Liver (tissue), 9 donors: ENCODE data around the gene TTBK1. TPM values are rescaled to one million over a fixed set of nuclear protein-coding genes. Genes with fewer than 3 reads are reported as not detected.
A peak's percentile ranks its signal among the peaks of the same experiment; 100 is the strongest.

Source experiments
- DNase-seq: peaks from one replicate; pipeline ENCODE4 v3.0.0-alpha.2; 2017; ENCODE audit warnings: low spot score
- H3K27ac ChIP-seq, 2 donors: one replicate each; pipeline ENCODE4 v1.7.0; 2013; ENCODE audit warnings: inconsistent platforms in 2 of 2, low read length in 2 of 2, control low read depth in 1 of 2, low read depth in 1 of 2, mild to moderate bottlenecking in 1 of 2
- H3K27me3 ChIP-seq, 4 donors: one replicate each; pipeline versions ENCODE4 v1.6.1 to v1.7.0; 2013; ENCODE audit warnings: low read length in 3 of 4, inconsistent platforms in 1 of 4, mild to moderate bottlenecking in 1 of 4, moderate library complexity in 1 of 4; ENCODE audit not compliant: control insufficient read depth in 4 of 4, insufficient read depth in 4 of 4
- H3K36me3 ChIP-seq, 4 donors: one replicate each; pipeline versions ENCODE4 v1.6.1 to v1.7.0; 2013; ENCODE audit warnings: low read length in 3 of 4, mild to moderate bottlenecking in 3 of 4, low read depth in 1 of 4, moderate library complexity in 1 of 4; ENCODE audit not compliant: control insufficient read depth in 4 of 4, insufficient read depth in 3 of 4
- H3K4me1 ChIP-seq, 4 donors: one replicate each; pipeline versions ENCODE4 v1.6.1 to v1.7.0; 2013; ENCODE audit warnings: low read length in 3 of 4, mild to moderate bottlenecking in 3 of 4, moderate library complexity in 1 of 4; ENCODE audit not compliant: control insufficient read depth in 4 of 4, insufficient read depth in 4 of 4
- H3K4me3 ChIP-seq, 3 donors: one replicate each; pipeline versions ENCODE4 v1.6.1 to v1.7.0; 2013; ENCODE audit warnings: low read length in 3 of 3, control low read depth in 1 of 3, low read depth in 1 of 3, mild to moderate bottlenecking in 1 of 3
- H3K9ac ChIP-seq, 2 donors: one replicate each; pipeline ENCODE4 v1.7.0; 2013; ENCODE audit warnings: low read length in 2 of 2, mild to moderate bottlenecking in 2 of 2, moderate library complexity in 2 of 2, control low read depth in 1 of 2, low read depth in 1 of 2
- H3K9me3 ChIP-seq, 4 donors: one replicate each; pipeline versions ENCODE4 v1.6.1 to v1.7.0; 2013; ENCODE audit warnings: low read length in 3 of 4; ENCODE audit not compliant: control insufficient read depth in 4 of 4
- EGR1 ChIP-seq, 2 donors: IDR thresholded peaks; 2 replicates each; pipeline ENCODE4 v1.6.1; 2016 to 2018; ENCODE audit warnings: antibody characterized with exemption in 2 of 2, low read depth in 2 of 2
- FOXA1 ChIP-seq: IDR thresholded peaks from 2 replicates; pipeline ENCODE4 v1.6.1; 2016; ENCODE audit warnings: antibody characterized with exemption
- FOXA2 ChIP-seq: IDR thresholded peaks from 2 replicates; pipeline ENCODE4 v1.6.1; 2016; ENCODE audit warnings: antibody characterized with exemption
- GABPA ChIP-seq, 2 donors: IDR thresholded peaks in 1 of 2; conservative IDR thresholded peaks in 1 of 2; 2 replicates each; pipeline ENCODE4 v1.6.1; 2016; ENCODE audit warnings: antibody characterized with exemption in 2 of 2, mild to moderate bottlenecking in 1 of 2, moderate library complexity in 1 of 2
- HNF4A ChIP-seq, 2 donors: conservative IDR thresholded peaks; 2 replicates each; pipeline ENCODE4 v1.6.1; 2016; ENCODE audit warnings: antibody characterized with exemption in 2 of 2, mild to moderate bottlenecking in 2 of 2
- HNF4G ChIP-seq: IDR thresholded peaks from 2 replicates; pipeline ENCODE4 v1.6.1; 2016; ENCODE audit warnings: antibody characterized with exemption
- JUND ChIP-seq, 2 donors: IDR thresholded peaks; 2 replicates each; pipeline ENCODE4 v1.6.1; 2016; ENCODE audit warnings: antibody characterized with exemption in 2 of 2
- NR2F2 ChIP-seq: IDR thresholded peaks from 2 replicates; pipeline ENCODE4 v1.6.1; 2016; ENCODE audit warnings: antibody characterized with exemption
- RAD21 ChIP-seq, 2 donors: IDR thresholded peaks; 2 replicates each; pipeline ENCODE4 v1.6.1; 2016; ENCODE audit warnings: antibody characterized with exemption in 2 of 2, mild to moderate bottlenecking in 2 of 2
- RXRA ChIP-seq, 2 donors: IDR thresholded peaks; 2 replicates each; pipeline ENCODE4 v1.6.1; 2017 to 2018; ENCODE audit warnings: antibody characterized with exemption in 2 of 2, mild to moderate bottlenecking in 1 of 2
- SP1 ChIP-seq: IDR thresholded peaks from 2 replicates; pipeline ENCODE4 v1.6.1; 2018; ENCODE audit warnings: antibody characterized with exemption, mild to moderate bottlenecking
- TAF1 ChIP-seq: conservative IDR thresholded peaks from 2 replicates; pipeline ENCODE4 v1.6.1; 2016; ENCODE audit warnings: antibody characterized with exemption, mild to moderate bottlenecking
- YY1 ChIP-seq: IDR thresholded peaks from 2 replicates; pipeline ENCODE4 v1.6.1; 2016; ENCODE audit warnings: antibody characterized with exemption, mild to moderate bottlenecking
- WGBS: extraction: QIAGEN DNeasy Blood & Tissue Kit; methylation state at CpG from one replicate; pipeline ENCODE4 v1.1.7; 2013; 5-methylcytosine and 5-hydroxymethylcytosine counted together
- polyA plus RNA-seq, 2 donors: library from polyadenylated mRNA; stranded (reverse) in 1 of 2; unstranded in 1 of 2; fragments of 200-250 nt in 1 of 2; fragments of >200 nt in 1 of 2; fragmentation: Nextera tagmentation in 1 of 2; extraction: Ambion mirVana in 1 of 2; gene quantifications; one replicate each; pipeline versions ENCODE4 v1.2.1 to v1.2.3, GENCODE V29; 2013 to 2015
- total RNA-seq, 2 donors: library from RNA; depleted of rRNA; stranded (reverse); fragments of >200 nt; gene quantifications; one replicate each; pipeline ENCODE4 v1.2.3, GENCODE V29; 2014
- TF ChIP-seq, protein P1 (sequence below): IDR thresholded peaks from 2 replicates; pipeline ENCODE4 v1.6.1; 2016; ENCODE audit warnings: antibody characterized with exemption, mild to moderate bottlenecking
- TF ChIP-seq, protein P2 (sequence below): IDR thresholded peaks from 2 replicates; pipeline ENCODE4 v1.6.1; 2016; ENCODE audit warnings: antibody characterized with exemption
- TF ChIP-seq, protein P3 (sequence below): IDR thresholded peaks from 2 replicates; pipeline ENCODE4 v1.6.1; 2016; ENCODE audit warnings: antibody characterized with exemption
- TF ChIP-seq, protein P4 (sequence below): IDR thresholded peaks from 2 replicates; pipeline ENCODE4 v1.6.1; 2016; ENCODE audit warnings: antibody characterized with exemption
- donor health status: healthy.
- donor health status: healthy.
- donor health status: healthy.
- donor health status: healthy.
- donor health status: healthy.

TTBK1 gene
- total and polyA plus RNA-seq, 4 donors = 0.14 to 1.2 (median 0.44) TPM

DNA sequence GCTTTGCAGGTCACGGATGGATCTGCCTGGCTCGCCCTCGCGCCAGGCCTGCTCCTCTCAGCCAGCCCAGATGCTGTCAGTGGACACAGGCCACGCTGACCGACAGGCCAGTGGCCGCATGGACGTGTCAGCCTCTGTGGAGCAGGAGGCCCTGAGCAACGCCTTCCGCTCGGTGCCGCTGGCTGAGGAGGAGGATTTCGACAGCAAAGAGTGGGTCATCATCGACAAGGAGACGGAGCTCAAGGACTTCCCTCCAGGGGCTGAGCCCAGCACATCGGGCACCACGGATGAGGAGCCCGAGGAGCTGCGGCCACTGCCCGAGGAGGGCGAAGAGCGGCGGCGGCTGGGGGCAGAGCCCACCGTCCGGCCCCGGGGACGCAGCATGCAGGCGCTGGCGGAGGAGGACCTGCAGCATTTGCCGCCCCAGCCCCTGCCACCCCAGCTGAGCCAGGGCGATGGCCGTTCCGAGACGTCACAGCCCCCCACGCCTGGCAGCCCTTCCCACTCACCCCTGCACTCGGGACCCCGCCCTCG lies 19.6 kb downstream of the TTBK1 start:
- H3K4me3 ChIP-seq = no peak overlapping the region
- TF ChIP-seq TAF1 (no peak), HNF4G (no peak), GABPA (IDR thresholded peaks at IDR 0.05 in 1 of 2, conservative IDR thresholded peaks at IDR 0.05 in 1 of 2) (no peak), HNF4A (conservative IDR thresholded peaks at IDR 0.05) (no peak), FOXA2 (no peak), RXRA (IDR thresholded peaks at IDR 0.05) (no peak), YY1 (no peak), FOXA1 (no peak), EGR1 (IDR thresholded peaks at IDR 0.05; ENCODE audit: low read depth in 2 of 2) (no peak), JUND (IDR thresholded peaks at IDR 0.05) (no peak), NR2F2 (no peak), SP1 (no peak)
- TF ChIP-seq, protein P1, sequence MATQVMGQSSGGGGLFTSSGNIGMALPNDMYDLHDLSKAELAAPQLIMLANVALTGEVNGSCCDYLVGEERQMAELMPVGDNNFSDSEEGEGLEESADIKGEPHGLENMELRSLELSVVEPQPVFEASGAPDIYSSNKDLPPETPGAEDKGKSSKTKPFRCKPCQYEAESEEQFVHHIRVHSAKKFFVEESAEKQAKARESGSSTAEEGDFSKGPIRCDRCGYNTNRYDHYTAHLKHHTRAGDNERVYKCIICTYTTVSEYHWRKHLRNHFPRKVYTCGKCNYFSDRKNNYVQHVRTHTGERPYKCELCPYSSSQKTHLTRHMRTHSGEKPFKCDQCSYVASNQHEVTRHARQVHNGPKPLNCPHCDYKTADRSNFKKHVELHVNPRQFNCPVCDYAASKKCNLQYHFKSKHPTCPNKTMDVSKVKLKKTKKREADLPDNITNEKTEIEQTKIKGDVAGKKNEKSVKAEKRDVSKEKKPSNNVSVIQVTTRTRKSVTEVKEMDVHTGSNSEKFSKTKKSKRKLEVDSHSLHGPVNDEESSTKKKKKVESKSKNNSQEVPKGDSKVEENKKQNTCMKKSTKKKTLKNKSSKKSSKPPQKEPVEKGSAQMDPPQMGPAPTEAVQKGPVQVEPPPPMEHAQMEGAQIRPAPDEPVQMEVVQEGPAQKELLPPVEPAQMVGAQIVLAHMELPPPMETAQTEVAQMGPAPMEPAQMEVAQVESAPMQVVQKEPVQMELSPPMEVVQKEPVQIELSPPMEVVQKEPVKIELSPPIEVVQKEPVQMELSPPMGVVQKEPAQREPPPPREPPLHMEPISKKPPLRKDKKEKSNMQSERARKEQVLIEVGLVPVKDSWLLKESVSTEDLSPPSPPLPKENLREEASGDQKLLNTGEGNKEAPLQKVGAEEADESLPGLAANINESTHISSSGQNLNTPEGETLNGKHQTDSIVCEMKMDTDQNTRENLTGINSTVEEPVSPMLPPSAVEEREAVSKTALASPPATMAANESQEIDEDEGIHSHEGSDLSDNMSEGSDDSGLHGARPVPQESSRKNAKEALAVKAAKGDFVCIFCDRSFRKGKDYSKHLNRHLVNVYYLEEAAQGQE = no peak
- TF ChIP-seq, protein P2, sequence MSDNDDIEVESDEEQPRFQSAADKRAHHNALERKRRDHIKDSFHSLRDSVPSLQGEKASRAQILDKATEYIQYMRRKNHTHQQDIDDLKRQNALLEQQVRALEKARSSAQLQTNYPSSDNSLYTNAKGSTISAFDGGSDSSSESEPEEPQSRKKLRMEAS = no peak
- TF ChIP-seq, protein P3, sequence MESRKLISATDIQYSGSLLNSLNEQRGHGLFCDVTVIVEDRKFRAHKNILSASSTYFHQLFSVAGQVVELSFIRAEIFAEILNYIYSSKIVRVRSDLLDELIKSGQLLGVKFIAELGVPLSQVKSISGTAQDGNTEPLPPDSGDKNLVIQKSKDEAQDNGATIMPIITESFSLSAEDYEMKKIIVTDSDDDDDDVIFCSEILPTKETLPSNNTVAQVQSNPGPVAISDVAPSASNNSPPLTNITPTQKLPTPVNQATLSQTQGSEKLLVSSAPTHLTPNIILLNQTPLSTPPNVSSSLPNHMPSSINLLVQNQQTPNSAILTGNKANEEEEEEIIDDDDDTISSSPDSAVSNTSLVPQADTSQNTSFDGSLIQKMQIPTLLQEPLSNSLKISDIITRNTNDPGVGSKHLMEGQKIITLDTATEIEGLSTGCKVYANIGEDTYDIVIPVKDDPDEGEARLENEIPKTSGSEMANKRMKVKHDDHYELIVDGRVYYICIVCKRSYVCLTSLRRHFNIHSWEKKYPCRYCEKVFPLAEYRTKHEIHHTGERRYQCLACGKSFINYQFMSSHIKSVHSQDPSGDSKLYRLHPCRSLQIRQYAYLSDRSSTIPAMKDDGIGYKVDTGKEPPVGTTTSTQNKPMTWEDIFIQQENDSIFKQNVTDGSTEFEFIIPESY = no peak
- TF ChIP-seq, protein P4, sequence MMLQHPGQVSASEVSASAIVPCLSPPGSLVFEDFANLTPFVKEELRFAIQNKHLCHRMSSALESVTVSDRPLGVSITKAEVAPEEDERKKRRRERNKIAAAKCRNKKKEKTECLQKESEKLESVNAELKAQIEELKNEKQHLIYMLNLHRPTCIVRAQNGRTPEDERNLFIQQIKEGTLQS = no peak
- 88% methylated on average over 39 of the region's 39 CpGs for WGBS
- no peaks in the 10 kb centered on the region for H3K27me3 ChIP-seq
- no peak overlapping the region for H3K9ac ChIP-seq
- no peak overlapping the region for H3K27ac ChIP-seq
- H3K36me3 ChIP-seq = no peaks in the 10 kb centered on the region
- no peaks in the 10 kb centered on the region for H3K9me3 ChIP-seq
- peaks cover 6 to 39% (median 26%) of the 10 kb centered on the region in 4 donors for H3K4me1 ChIP-seq
- DNase-seq = no peak

DNA sequence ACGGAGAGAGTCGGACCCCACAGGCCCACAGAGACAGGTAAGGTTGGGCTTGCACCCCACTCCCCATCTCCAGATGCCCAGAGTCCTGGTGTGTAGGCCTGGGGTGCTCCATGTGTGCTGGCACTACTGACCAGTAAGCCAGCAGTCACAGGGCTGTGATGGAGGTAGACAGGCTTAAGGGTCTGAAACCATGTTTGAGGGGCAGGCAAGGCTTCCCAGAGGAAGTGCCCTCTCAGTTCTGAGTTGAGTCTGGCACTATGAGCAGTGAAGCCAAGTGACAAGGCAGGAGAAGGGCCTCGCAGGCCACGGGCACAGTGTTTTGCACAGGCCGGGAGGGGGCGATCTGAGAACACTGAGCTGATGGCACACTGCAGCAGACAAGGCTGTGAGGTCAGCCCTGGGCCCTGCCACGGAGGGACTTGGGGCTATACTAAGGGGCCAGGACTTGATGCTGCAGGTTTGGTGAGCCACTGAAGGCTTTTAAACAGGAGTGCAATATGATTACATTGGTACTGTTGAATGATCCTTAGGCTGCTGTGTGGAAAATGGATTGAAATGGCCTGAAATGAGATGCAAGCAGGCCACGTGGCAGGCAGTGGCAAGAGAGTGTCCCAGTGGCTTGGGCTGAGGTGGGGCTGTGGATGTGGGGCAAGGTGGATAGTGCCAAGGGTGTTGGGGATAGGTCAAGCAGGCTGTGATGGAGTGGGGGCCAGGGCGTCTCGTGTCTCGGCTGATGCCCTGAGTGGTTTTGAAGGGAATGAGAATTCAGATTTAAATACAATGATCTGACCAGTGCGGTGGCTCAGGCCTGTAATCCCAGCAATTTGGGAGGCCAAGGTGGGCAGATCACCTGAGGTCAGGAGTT lies 20.3 kb downstream of the TTBK1 start:
- Histone ChIP-seq H3K9me3 (no peaks in the 10 kb centered on the region), H3K4me1 (peaks cover 6 to 46% (median 33%) of the 10 kb centered on the region in 4 donors), H3K36me3 (no peaks in the 10 kb centered on the region), H3K4me3 (no peak overlapping the region), H3K27me3 (no peaks in the 10 kb centered on the region), H3K27ac (peak overlapping the region in 1 of 2 donors; percentile 25), H3K9ac (no peak overlapping the region)
- WGBS = 47% methylated on average over 12 of the region's 12 CpGs
- peak; percentile 79 for DNase-seq
- TF ChIP-seq RAD21 (IDR thresholded peaks at IDR 0.05) (peak; percentile 98 to 100), NR2F2 (no peak), JUND (IDR thresholded peaks at IDR 0.05) (no peak), FOXA2 (no peak), HNF4G (no peak), EGR1 (IDR thresholded peaks at IDR 0.05; ENCODE audit: low read depth in 2 of 2) (no peak), HNF4A (conservative IDR thresholded peaks at IDR 0.05) (no peak), YY1 (no peak), RXRA (IDR thresholded peaks at IDR 0.05) (no peak)
- TF ChIP-seq, protein P1 = no peak
- TF ChIP-seq, protein P3 = no peak
- TF ChIP-seq, protein P2 = no peak
- TF ChIP-seq, protein P4 = no peak
